B cell (primary cell): Measurements from ENCODE around the gene SMARCA4. TPM values are rescaled to one million over a fixed set of nuclear protein-coding genes. Genes with fewer than 3 reads are reported as not detected.

ENCODE experiments used
- ATAC-seq: fragments of 200-7000 bp; cut with Tn5 transposase; one replicate; pipeline ENCODE4 v1.10.0; 2021; ENCODE audit warnings: low read depth, mild to moderate bottlenecking, moderate number of reproducible peaks, moderate library complexity
- CTCF ChIA-PET: fragments of 350-600 bp; sonication (Branson Sonifier 250); formaldehyde crosslinking; loops from one replicate; lab custom pipeline; 2021; ENCODE audit warnings: antibody characterized with exemption, inconsistent platforms; lab: Charles Lee
- POLR2A ChIA-PET: fragments of 350-600 bp; sonication (Branson Sonifier 250); formaldehyde crosslinking; loops from one replicate; lab custom pipeline; 2021; ENCODE audit warnings: antibody characterized with exemption; lab: Charles Lee
- DNase-seq: peaks from one replicate; pipeline ENCODE4 v3.0.0; 2013
- H2AFZ ChIP-seq: 2 replicates; pipeline ENCODE4 v1.6.1; 2012; ENCODE audit warnings: mild to moderate bottlenecking, low read depth, low read length; ENCODE audit not compliant: insufficient read depth, poor library complexity, severe bottlenecking
- H3K27ac ChIP-seq, 2 donors: 1 replicate in 1 of 2; 2 replicates in 1 of 2; pipeline ENCODE4 v1.5.1; 2012 to 2013; ENCODE audit warnings: low read length in 2 of 2, mild to moderate bottlenecking in 2 of 2, moderate library complexity in 1 of 2
- H3K27me3 ChIP-seq, 4 experiments: fragments of 200-600 bp in 1 of 4; sonication (generic) in 1 of 4; replicated peaks in 1 of 4; 1 replicate in 2 of 4; 2 replicates in 2 of 4; pipeline versions ENCODE4 v1.6.1 to v1.7.0; 2013 to 2016; ENCODE audit warnings: low read length in 3 of 4, mild to moderate bottlenecking in 2 of 4, mixed read lengths in 1 of 4, moderate library complexity in 1 of 4; ENCODE audit not compliant: insufficient read depth in 4 of 4, control insufficient read depth in 3 of 4; ENCODE audit errors: control extremely low read depth in 1 of 4
- H3K36me3 ChIP-seq, 2 experiments: replicated peaks in 1 of 2; 1 replicate in 1 of 2; 2 replicates in 1 of 2; pipeline versions ENCODE4 v1.6.1 to v1.7.1; 2013; ENCODE audit warnings: low read length in 1 of 2; ENCODE audit not compliant: insufficient read depth in 2 of 2, control insufficient read depth in 1 of 2; ENCODE audit errors: control extremely low read depth in 1 of 2, extremely low read depth in 1 of 2
- H3K4me1 ChIP-seq, 2 donors: fragments of 200-600 bp in 1 of 2; sonication (generic) in 1 of 2; 1 replicate in 1 of 2; 2 replicates in 1 of 2; pipeline versions ENCODE4 v1.5.1 to v1.6.1; 2013 to 2017; ENCODE audit warnings: low read length in 2 of 2; ENCODE audit not compliant: control insufficient read depth in 2 of 2, insufficient read depth in 2 of 2
- H3K4me2 ChIP-seq: replicated peaks from 2 replicates; pipeline ENCODE3; 2012; ENCODE audit warnings: mild to moderate bottlenecking, low read depth, low read length; ENCODE audit not compliant: poor library complexity, severe bottlenecking
- H3K4me3 ChIP-seq, 5 experiments: fragments of 200-600 bp in 1 of 5; sonication (generic) in 1 of 5; 1 replicate in 3 of 5; 2 replicates in 2 of 5; pipeline versions ENCODE4 v1.5.1 to v1.7.0; 2011 to 2016; ENCODE audit warnings: low read length in 4 of 5, mild to moderate bottlenecking in 4 of 5, low read depth in 2 of 5, control low read depth in 1 of 5, moderate library complexity in 1 of 5; ENCODE audit not compliant: insufficient read depth in 1 of 5; ENCODE audit errors: control extremely low read depth in 1 of 5, extremely low read depth in 1 of 5
- H3K79me2 ChIP-seq: fragments of 200-600 bp; sonication (generic); one replicate; pipeline ENCODE4 v1.6.0; 2016; ENCODE audit warnings: low read length; ENCODE audit not compliant: control insufficient read depth, insufficient read depth
- H3K9ac ChIP-seq: fragments of 200-600 bp; sonication (generic); 2 replicates; pipeline ENCODE4 v1.6.1; 2017; ENCODE audit warnings: mild to moderate bottlenecking, low read length, moderate library complexity
- H3K9me3 ChIP-seq, 3 donors: one replicate each; pipeline versions ENCODE4 v1.6.1 to v1.7.1; 2013; ENCODE audit warnings: low read length in 2 of 3; ENCODE audit not compliant: control insufficient read depth in 2 of 3, insufficient read depth in 1 of 3; ENCODE audit errors: control extremely low read depth in 1 of 3
- H4K20me1 ChIP-seq: 2 replicates; pipeline ENCODE4 v1.6.0; 2012; ENCODE audit warnings: mild to moderate bottlenecking, low read length; ENCODE audit not compliant: insufficient read depth, control insufficient read depth, poor library complexity, severe bottlenecking
- H3K27ac Mint-ChIP-seq: one replicate; pipeline ENCODE4 v1.8.0; 2021; ENCODE audit warnings: mixed read lengths
- H3K27me3 Mint-ChIP-seq: one replicate; pipeline ENCODE4 v1.8.0; 2021; ENCODE audit warnings: mixed read lengths
- H3K4me1 Mint-ChIP-seq: one replicate; pipeline ENCODE4 v1.8.0; 2021; ENCODE audit warnings: mixed read lengths
- H3K4me3 Mint-ChIP-seq: one replicate; pipeline ENCODE4 v1.8.0; 2021; ENCODE audit warnings: mixed read lengths
- H3K9me3 Mint-ChIP-seq: one replicate; pipeline ENCODE4 v1.8.0; 2022; ENCODE audit warnings: mixed read lengths; ENCODE audit not compliant: insufficient read depth
- EZH2 ChIP-seq: IDR thresholded peaks from 2 replicates; pipeline ENCODE4 v1.6.1; 2012; ENCODE audit warnings: borderline replicate concordance, low read depth, mild to moderate bottlenecking, moderate library complexity, low read length; ENCODE audit not compliant: insufficient read depth, poor library complexity, severe bottlenecking
- WGBS: methylation state at CpG from one replicate; pipeline ENCODE4 v1.1.5; 2013; ENCODE audit warnings: missing lambda C conversion rate; ENCODE audit not compliant: insufficient coverage; 5-methylcytosine and 5-hydroxymethylcytosine counted together
- intact Hi-C: fragments of 100-400 bp; cut with micrococcal nuclease; formaldehyde crosslinking; loops from one replicate; pipeline ENCODE4 v1.10.0; 2022
- polyA plus RNA-seq: library from polyadenylated mRNA; depleted of rRNA; stranded (reverse); fragments of >200 nt; gene quantifications from 2 replicates; pipeline ENCODE4 v1.2.3, GENCODE V29; 2012
- total RNA-seq, 2 donors: library from RNA; stranded (reverse); fragments of 120-200 nt in 1 of 2; gene quantifications; 1 replicate in 1 of 2; 2 replicates in 1 of 2; pipeline versions ENCODE4 v1.2.3 to v1.2.4, GENCODE V29; 2013 to 2022
- TF ChIP-seq, protein P1 (sequence below): fragments of 200-600 bp; IDR thresholded peaks from one replicate; pipeline ENCODE4 v1.8.0; 2022; ENCODE audit warnings: antibody characterized with exemption, mild to moderate bottlenecking

The SMARCA4 gene
- total and polyA plus RNA-seq, 2 donors (not counting 1 experiment from before 2014, with no cell fraction given), result 49.7 to 82.3 TPM

DNA sequence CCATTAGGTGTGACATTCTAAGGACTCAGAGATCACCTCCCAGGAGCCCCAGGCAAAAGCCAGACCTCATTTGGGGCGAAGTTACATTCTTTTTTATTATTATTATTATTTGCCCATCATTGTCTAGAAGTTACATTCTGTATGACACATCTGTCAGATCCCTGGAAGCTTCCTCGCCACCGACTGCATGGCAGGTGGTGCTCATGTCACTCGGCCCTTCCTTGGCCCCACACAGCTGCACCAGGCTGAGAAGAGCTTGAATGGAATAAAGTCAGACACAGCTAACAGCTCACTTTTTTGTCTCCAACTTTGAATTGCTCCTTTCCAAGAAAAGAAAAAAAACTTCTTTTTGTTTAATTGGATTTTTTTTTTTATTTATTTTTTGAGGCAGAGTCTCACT, 87.0 kb downstream of the SMARCA4 start:
- Histone ChIP-seq H2AFZ (no peak overlapping the region), H3K27ac (no peak overlapping the region), H3K79me2 (no peaks in the 10 kb centered on the region), H3K4me2 (no peak overlapping the region), H3K4me1 (peaks cover 65 to 77% of the 10 kb centered on the region in 2 donors), H3K9me3 (peaks cover 0 to 12% (median 0%) of the 10 kb centered on the region in 3 donors), H4K20me1 (peaks cover 46% of the 10 kb centered on the region), H3K9ac (no peak overlapping the region), H3K27me3 (peaks cover 0 to 8% (median 2%) of the 10 kb centered on the region in 4 experiments), H3K4me3 (no peak overlapping the region), H3K36me3 (peaks cover 0 to 12% of the 10 kb centered on the region in 2 experiments)
- Mint-ChIP-seq H3K27me3 (peaks cover 19% of the 10 kb centered on the region), H3K9me3 (no peaks in the 10 kb centered on the region), H3K27ac (no peak overlapping the region), H3K4me3 (peak overlapping the region; percentile 51), H3K4me1 (peaks cover 60% of the 10 kb centered on the region)
- DNase-seq, result no peak
- CTCF ChIA-PET, result interaction anchor here (0.5 to 1.3 kb wide), 3 partner anchors 12 to 78 kb away, joined by 3 to 14 read pairs (median 7); no protein-coding TSS in a partner anchor
- no peak for ATAC-seq
- TF ChIP-seq, protein P1, sequence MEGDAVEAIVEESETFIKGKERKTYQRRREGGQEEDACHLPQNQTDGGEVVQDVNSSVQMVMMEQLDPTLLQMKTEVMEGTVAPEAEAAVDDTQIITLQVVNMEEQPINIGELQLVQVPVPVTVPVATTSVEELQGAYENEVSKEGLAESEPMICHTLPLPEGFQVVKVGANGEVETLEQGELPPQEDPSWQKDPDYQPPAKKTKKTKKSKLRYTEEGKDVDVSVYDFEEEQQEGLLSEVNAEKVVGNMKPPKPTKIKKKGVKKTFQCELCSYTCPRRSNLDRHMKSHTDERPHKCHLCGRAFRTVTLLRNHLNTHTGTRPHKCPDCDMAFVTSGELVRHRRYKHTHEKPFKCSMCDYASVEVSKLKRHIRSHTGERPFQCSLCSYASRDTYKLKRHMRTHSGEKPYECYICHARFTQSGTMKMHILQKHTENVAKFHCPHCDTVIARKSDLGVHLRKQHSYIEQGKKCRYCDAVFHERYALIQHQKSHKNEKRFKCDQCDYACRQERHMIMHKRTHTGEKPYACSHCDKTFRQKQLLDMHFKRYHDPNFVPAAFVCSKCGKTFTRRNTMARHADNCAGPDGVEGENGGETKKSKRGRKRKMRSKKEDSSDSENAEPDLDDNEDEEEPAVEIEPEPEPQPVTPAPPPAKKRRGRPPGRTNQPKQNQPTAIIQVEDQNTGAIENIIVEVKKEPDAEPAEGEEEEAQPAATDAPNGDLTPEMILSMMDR, result no peak
- no peak for TF ChIP-seq EZH2
- intact Hi-C loops, result loop anchor here (2.0 to 5.0 kb wide), 3 partner anchors 47 to 374 kb away; partner anchors contain the start of gene SMARCA4
- WGBS, result 33% methylated on average over 3 of the region's 4 CpGs
- POLR2A ChIA-PET, result interaction anchor here (1.1 kb wide), 1 partner anchor 12 kb away, joined by 4 read pairs; no protein-coding TSS in a partner anchor

- ATAC-seq, result no peak
- POLR2A ChIA-PET, result no interaction called here
Measured at GRCh38 chr19:11050323-11051114, 89.7 kb downstream of the SMARCA4 start.

More at GRCh38 chr19:11050323-11051114, 89.7 kb downstream of the SMARCA4 start:
- Histone ChIP-seq H3K27ac (no peak overlapping the region), H3K9me3 (peaks cover 0 to 21% (median 0%) of the 10 kb centered on the region in 3 donors), H3K9ac (no peak overlapping the region), H2AFZ (no peak overlapping the region), H4K20me1 (peaks cover 67% of the 10 kb centered on the region), H3K4me2 (peak overlapping the region; percentile 91), H3K4me1 (peaks cover 78 to 92% of the 10 kb centered on the region in 2 donors), H3K79me2 (peaks cover 13% of the 10 kb centered on the region), H3K27me3 (peaks cover 0 to 29% (median 4%) of the 10 kb centered on the region in 4 experiments), H3K4me3 (no peak overlapping the region), H3K36me3 (peaks cover 0 to 3% of the 10 kb centered on the region in 2 experiments)
- intact Hi-C loops, result no loop called here
- Mint-ChIP-seq H3K4me3 (peak overlapping the region; percentile 69), H3K4me1 (peaks cover 72% of the 10 kb centered on the region), H3K27me3 (peaks cover 17% of the 10 kb centered on the region), H3K9me3 (no peaks in the 10 kb centered on the region), H3K27ac (no peak overlapping the region)
- WGBS, result 93% methylated on average over 8 of the region's 9 CpGs
- CTCF ChIA-PET, result interaction anchor here (0.7 to 2.1 kb wide), 6 partner anchors 15 to 647 kb away, joined by 3 to 11 read pairs (median 3); no protein-coding TSS in a partner anchor
- TF ChIP-seq, protein P1, result no peak
- no peak for TF ChIP-seq EZH2
- DNase-seq, result no peak
